HG03045 (cell line): ENCODE measurements around the gene HLA-B.

Source experiments
- ATAC-seq: cut with Tn5 transposase; IDR thresholded peaks from one replicate; pipeline ENCODE4 v1.9.1; 2021; ENCODE audit warnings: mild to moderate bottlenecking, moderate library complexity; ENCODE audit not compliant: unreplicated experiment

The HLA-B gene

DNA sequence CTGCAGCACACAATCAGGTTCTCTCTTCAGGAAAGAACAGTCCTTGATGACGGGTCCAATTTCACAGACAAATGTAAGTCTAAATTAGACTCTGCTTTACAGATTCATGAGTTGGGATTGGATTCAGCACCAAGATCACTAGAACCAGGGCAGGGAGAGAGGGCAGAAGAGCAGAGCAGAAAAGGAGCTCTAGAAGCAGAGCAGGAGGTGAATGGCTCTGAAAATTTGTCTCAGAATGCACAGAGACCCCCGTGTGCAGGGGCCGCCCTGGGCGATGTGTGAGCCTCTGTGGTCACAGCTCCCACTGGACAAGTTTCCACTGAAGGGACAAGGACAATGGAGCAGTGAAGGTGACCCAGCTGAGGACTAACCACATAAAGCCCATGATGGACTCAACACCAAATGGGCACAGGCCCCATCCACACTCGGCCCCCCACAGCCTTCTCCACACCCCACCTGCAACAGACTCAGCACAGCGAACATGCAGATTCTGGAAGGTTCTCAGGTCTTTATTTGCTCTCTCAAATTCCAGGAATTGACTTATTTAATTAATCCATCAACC is 3.5 kb downstream of the HLA-B start:
- no peak for ATAC-seq

DNA sequence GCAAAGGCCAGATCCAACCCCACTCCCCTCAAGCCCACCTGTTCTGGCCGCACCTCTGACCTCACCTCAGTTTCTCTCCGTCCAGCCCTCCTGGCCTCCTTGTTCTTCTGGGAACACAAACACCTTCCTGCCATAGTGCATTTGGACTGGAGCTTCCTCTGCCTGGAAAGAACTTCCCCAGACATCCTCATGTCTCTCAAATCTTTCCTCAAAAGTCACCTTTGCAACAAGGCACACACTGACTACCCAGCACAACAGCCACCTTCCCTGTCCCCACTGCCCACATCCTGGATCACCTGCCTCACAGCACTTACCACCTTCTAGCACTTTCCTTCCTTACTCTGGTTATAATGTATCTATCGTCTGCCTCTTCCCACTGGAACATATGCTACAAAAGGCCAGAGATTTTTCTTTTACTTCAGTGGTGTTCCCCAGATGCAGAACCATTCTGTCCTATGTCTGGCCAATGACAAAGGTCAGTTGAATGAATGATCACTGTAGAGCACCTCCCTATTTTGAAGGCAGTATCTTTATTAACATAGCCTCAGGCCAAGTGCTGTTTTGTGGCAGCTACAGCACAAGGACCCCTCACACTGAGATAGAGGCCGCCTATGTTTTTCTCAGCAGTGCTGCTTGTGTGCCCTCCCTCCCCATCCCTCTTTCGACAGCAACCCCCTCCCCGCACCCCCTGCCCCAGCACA is 4.1 kb downstream of the HLA-B start:
- ATAC-seq = no peak

- ATAC-seq = no peak
Observed at GRCh38 chr6:31352310-31352682, 4.7 kb downstream of the HLA-B start.

- ATAC-seq = no peak
Observed at GRCh38 chr6:31351401-31352309, 5.3 kb downstream of the HLA-B start.

GRCh38 chr6:31351033-31351380 is 6.0 kb downstream of the HLA-B start:
- ATAC-seq = no peak

- no peak for ATAC-seq
Observed at GRCh38 chr6:31350196-31351032, 6.6 kb downstream of the HLA-B start.

GRCh38 chr6:31349301-31349700 is 7.7 kb downstream of the HLA-B start:
- no peak for ATAC-seq

GRCh38 chr6:31345026-31345730 is 11.8 kb downstream of the HLA-B start:
- no peak for ATAC-seq

DNA sequence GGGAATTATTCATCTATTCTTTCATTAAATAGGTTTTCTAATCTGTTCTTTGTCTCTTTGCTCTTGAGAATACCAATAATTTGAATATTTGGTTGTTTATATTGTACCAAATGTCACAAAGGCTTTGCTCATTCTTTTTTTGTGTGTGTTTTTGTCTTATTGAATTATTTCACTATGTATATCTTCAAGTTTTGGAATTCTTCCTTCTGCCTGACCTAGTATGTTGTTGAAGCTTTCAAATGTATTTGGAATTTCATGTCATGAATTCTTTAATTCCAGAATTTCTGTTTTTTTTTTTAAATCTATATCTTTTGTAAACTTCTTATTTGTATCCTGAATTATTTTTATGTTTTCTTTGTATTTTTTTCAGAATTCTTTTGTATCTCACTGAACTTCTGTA is 16.8 kb downstream of the HLA-B start:
- no peak for ATAC-seq

DNA sequence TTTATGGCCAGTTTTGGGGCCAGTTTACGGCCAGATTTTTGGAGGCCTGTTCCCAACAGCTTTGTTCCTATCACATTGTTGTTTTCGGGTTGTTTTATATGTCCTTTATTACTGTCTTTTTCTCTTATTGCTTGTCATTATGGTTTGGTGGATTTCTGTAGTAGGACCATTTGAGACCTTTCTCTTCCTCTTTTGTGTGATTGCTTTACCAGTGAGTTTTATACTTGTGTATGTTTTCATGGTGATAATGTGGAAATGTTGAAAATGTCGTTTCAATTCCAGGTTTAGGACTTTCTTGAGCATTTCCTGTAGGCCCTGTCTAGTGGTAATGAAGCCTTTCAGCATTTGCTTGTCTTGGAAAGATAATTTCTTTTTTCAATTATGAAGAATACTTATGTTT is 17.8 kb downstream of the HLA-B start:
- ATAC-seq = no peak

- ATAC-seq = no peak
Observed at GRCh38 chr6:31336896-31337496, 20.0 kb downstream of the HLA-B start.

DNA sequence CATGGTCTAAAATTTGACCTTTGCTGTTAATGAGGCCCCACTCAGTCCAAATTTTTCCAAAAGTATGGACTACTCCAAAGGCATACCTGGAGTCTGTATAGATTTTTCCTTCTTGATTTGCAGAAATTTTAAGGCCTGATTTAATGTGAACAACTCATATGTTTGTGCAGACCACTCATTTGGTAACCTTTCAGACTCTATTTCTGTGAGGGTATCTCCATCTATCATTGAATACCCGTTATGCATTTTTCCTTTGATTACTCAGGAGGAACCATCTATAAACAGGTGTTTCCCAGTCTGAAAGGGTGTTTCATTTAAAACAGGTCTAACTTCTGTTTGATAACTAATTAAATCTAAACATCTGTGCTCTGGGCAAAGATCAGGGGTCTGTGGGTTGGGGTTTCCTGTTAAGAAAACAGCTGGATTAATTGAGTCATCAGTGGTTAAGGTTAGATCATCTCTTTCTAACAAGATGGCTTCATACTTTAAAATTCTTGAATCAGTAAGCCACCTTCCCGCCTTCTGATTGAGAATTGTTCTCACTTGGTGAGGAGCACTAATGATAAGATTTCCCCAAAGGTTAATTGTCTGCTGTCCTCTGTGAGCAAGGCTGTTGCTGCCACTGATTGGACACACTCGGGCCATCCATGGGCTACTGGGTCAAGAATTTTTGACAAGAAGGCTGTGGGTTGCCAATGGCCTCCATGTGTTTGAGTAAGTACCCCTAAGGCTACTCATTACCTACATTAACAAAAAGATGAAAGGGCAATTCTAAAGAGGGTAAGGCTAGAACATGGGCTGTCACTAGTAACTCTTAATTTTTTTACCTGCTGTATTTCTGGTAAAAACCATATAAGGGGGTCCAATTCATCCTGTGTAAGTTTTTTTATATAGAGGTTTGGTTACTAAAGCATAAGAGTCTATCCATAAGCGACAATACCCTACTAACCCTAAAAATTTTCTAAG is 24.1 kb downstream of the HLA-B start:
- ATAC-seq = no peak

DNA sequence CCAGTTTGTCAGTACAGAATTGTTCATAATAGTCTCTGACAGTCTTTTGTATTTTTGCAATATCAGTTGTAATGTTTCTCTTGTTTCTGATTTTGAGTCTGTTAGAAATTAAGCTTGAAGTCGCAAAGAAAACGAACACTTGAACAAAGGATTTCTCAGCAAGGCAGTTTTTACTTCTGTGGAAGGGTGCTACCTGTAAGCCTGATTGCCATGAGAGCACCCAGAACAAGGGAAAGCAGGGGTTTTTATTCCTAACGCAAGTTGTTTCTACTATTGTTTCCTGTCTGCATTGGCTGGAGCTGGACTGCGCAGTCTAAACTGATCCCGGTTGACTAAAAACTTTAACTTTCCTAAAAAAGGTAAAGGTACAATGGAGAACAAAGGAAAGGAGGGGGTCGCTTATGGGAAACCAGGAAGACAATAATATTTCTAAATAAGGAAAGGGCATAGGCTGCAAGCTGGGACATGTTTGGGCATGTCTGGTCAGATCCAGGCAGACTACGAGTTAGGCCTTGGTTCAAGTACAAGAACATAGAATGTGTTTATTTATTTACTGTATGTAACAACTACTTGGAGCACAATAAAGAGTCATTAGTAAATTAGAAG is 28.5 kb downstream of the HLA-B start:
- ATAC-seq = no peak

DNA sequence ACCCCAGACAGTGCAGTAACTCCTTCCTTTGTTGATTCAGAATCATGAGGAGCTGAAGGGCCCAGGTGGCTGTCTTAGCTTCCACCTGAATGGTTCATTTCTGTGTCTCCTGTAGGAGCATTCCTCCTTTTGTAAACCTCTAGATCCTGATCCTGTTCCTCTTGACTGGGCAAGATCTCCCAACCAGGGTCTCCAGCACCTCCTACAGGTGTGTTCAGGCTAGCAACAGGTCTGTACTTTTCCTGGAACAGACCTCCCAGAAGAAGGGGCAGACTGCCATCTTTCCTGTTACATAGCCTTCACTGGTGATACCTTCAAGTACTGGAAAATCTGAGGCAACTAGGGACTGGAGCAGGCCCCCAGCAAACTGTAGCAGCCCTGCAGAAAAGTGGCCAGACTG is 35.2 kb downstream of the HLA-B start:
- ATAC-seq = no peak

- ATAC-seq = no peak
Observed at GRCh38 chr6:31321005-31321707, 35.8 kb downstream of the HLA-B start.

GRCh38 chr6:31317036-31317435 is 39.9 kb downstream of the HLA-B start:
- ATAC-seq = no peak

DNA sequence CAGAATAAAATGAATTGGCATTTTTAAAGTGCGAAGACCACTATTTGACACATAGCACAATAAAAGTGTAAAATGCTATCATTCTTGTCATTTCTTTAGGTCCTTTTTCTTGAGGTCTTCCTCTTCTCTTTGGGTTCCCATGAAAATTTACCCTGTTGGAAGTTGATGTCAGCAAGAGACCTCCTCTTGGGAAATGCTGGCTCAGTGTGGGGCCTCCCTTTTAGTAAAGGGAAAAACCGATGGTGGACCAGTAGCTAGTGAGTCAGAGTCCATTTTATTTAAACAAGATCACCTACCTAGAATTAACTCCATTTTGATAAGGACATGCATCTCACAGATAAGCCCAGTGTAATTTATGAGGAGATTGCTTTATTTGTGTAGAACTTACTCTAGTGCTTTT is 47.3 kb downstream of the HLA-B start:
- no peak for ATAC-seq

GRCh38 chr6:31308845-31309175 is 48.2 kb downstream of the HLA-B start:
- no peak for ATAC-seq
